WI38 (cell line): ENCODE results near the gene SREBF1.
A peak's percentile ranks its signal among the peaks of the same experiment; 100 is the strongest.

Source experiments
- H3K4me3 ChIP-seq: 2 replicates; pipeline ENCODE4 v1.5.1; 2011; ENCODE audit warnings: low read depth, mild to moderate bottlenecking, control low read depth, low read length
- CTCF ChIP-seq: IDR thresholded peaks from 2 replicates; pipeline ENCODE4 v1.5.1; 2012; ENCODE audit warnings: low read depth, mild to moderate bottlenecking, control low read depth, low read length

SREBF1 gene

GRCh38 chr17:17826942-17827785 is 9.6 kb downstream of the SREBF1 start:
- no peak overlapping the region for H3K4me3 ChIP-seq
- no peak for TF ChIP-seq CTCF

- no peak for TF ChIP-seq CTCF
- no peak overlapping the region for H3K4me3 ChIP-seq
These were observed 10.5 kb downstream of the SREBF1 start for GRCh38 chr17:17826342-17826713.

- no peak for TF ChIP-seq CTCF
- no peak overlapping the region for H3K4me3 ChIP-seq
These were observed 11.8 kb downstream of the SREBF1 start for GRCh38 chr17:17824783-17825614.

- peak overlapping the region; percentile 33 for H3K4me3 ChIP-seq
- TF ChIP-seq CTCF, result no peak
These were observed 12.5 kb downstream of the SREBF1 start for GRCh38 chr17:17824119-17824782.

- no peak for TF ChIP-seq CTCF
- peak overlapping the region; percentile 43 for H3K4me3 ChIP-seq
These were observed 13.2 kb downstream of the SREBF1 start for GRCh38 chr17:17823433-17824118.

DNA sequence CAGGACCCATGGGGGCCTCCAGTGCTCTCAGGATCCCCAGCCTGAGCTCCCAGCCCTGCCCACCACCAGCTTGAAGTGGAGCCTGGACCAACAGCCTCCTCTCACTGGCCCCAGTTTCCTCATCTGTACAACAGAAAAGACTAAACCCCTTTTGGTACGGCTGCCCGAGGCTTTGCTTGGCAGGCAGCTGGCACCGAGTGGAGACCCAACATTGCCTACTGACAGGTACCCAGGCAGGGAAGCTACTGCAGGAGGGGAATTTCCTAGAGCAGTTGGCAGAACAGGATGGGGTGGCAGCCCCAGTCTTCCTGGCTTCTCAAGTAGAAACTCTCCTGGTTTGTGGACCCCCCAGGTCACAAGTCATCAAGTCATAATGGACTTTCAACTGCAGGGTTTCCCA is 14.2 kb downstream of the SREBF1 start:
- no peak overlapping the region; the same call in 1 of the 2 replicates for H3K4me3 ChIP-seq
- no peak for TF ChIP-seq CTCF
